GM19193 (cell line): ENCODE data around the gene ERICH2.

Experiments
- POLR2A ChIP-seq: IDR thresholded peaks from 4 replicates; pipeline ENCODE4 v1.6.1; 2011; ENCODE audit not compliant: insufficient read depth, insufficient read length; ENCODE audit errors: extremely low read depth

Gene ERICH2

GRCh38 chr2:170846314-170846713 lies 76.1 kb downstream of the ERICH2 start:
- no peak for TF ChIP-seq POLR2A

- no peak for TF ChIP-seq POLR2A
These were observed 77.5 kb downstream of the ERICH2 start for GRCh38 chr2:170847716-170848115.
